Glomerular endothelial cell (primary cell): ENCODE data around the gene CPEB3. TPM values are rescaled to one million over a fixed set of nuclear protein-coding genes. Genes with fewer than 3 reads are reported as not detected.
"Not testable (repeated sequence)": the region's sequence is repeated elsewhere in the genome, so short reads cannot be mapped to it uniquely, and the experiment has no call there.

ENCODE experiments used
- DNase-seq: peaks from one replicate; pipeline ENCODE4 v3.0.0-alpha.2; 2011; ENCODE audit warnings: low read depth, low spot score; ENCODE audit errors: extremely low read depth
- total RNA-seq: library from RNA; depleted of rRNA; stranded (reverse); fragments of >200 nt; gene quantifications from 2 replicates; pipeline ENCODE4 v1.2.3, GENCODE V29; 2015

Gene CPEB3
- total RNA-seq, 1 donor from 2014 or later, result 1.6 TPM

DNA sequence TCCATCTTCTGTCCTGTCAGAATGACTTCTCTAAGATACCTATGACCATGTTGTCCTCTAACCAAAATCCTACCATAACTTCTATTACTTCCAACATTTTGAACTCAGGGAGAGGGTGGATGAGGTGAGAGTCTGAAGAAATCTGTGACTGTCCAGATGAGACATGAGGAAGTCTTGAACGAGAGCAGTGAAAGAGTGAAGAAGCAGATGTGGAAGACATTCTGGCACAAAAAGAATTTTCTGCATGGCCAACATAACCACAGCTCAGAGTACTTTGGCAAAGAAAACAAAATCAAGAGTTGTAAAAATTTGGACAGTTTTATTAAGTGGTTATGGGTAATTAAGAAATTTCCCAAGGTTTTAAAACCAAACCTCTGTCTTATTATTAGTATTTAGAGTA, 141.6 kb downstream of the CPEB3 start:
- DNase-seq, result no peak

DNA sequence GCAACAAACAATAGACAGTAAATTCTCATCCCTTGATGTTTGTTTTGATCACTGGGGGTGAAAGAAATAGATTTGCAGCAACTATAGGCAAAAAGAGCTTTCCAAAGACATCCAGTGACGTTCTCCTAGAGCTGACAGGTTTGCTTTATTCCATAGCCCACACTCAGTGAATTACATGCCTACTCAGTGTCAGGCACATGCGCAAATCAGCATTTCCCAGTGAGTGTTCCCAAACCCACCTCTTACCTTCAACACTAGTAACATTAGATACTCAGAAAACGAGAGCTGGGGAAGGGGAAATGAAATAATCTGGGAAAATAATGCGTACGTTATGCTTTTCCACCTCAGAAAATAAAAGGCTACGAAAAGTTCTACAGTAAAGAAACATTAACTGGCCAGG, 144.1 kb downstream of the CPEB3 start:
- no peak for DNase-seq

DNA sequence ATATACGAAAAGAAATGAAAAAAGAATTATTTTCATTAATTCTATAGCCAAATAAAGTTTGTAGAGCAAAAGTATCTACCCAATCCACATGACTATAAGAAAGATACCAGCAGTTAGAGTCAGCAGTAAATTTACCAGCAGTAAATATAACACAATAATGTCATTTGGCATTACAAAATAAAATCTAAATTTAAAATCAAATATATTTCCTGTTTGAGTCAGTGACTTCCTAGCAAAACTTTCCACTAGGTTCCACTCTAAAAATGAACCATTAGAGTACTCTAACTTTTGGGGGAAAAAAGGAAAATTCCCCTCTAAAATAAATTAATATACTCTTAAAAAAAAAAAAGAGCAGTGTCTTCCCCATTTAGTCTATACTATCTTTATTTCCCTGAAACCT, 144.8 kb downstream of the CPEB3 start:
- DNase-seq, result no peak

DNA sequence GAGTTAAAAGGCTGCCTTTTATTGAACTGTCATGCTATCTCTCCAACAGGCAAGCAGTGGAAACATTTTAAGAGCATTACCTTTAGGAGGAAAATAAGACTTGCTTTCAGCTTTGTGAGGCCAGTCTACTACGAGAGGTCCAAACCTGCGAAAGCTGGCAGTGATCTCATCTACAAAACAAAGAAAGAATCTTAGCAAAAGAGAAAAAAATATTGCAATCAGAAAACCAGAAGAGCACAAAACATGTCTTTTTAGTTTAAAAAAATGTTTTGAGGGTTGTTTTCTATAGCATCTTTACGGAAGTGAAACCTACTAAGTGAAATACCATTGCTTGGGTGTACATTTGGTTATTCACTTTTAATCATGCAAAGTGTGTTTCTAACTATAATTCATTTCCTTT, 147.9 kb downstream of the CPEB3 start:
- DNase-seq, result no peak

DNA sequence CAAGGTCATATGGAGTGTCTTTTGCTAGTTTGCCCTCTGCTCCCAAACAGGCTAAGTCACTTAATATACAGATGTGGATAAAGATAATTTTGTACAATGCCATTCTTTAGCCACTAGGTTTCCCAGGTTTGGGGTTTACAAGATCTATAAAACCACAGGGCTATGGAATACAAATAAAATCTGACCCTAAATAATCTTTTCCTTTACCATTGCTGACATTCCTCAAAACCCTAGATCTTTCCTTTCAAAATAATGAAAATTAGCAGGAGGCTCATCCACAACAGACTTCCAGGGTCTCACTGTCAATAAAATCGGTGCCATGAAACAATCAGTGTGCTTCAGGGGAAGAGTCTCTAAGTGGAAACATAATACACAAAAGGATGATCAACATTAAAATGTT, 148.4 kb downstream of the CPEB3 start:
- no peak for DNase-seq

DNA sequence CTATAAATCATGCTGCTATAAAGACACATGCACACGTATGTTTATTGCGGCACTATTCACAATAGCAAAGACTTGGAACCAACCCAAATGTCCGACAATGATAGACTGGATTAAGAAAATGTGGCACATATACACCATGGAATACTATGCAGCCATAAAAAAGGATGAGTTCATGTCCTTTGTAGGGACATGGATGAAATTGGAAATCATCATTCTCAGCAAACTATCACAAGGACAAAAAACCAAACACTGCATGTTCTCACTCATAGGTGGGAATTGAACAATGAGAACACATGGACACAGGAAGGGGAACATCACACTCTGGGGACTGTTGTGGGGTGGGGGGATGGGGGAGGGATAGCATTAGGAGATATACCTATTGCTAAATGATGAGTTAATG, 149.7 kb downstream of the CPEB3 start:
- not testable (repeated sequence) for DNase-seq

DNA sequence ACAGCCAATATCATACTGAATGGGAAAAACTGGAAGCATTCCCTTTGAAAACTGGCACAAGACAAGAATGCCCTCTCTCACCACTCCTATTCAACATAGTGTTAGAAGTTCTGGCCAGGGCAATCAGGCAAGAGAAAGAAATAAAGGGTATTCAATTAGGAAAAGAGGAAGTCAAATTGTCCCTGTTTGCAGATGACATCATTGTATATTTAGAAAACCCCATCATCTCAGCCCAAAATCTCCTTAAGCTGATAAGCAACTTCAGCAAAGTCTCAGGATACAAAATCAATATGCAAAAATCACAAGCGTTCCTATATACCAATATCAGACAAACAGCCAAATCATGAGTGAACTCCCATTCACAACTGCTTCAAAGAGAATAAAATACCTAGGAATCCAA, 156.8 kb downstream of the CPEB3 start:
- DNase-seq, result not testable (repeated sequence)

DNA sequence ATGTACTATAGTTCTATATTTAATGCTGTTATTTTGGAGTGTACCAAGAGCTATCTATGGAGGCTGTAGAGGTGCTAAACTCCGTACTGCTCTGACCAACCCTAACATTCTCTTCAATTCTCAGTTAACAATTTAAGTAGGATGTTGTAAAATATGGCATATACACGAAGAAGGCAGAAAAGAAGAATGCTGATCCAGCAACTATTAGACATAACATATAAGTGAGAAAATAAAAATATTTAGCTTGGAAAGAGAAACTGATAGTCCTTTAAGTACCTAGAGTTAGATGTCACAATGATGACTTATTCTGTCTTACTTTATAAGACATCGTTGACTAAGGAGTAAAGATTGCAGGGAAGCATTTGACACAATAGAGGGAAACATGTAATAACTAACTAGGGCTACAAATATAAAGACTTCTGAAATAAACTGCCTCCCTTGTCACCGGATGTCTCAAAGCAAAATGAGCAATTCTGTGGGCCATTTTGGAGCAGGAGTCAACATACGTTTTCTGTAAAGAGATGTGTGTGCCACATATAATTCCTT, 159.5 kb downstream of the CPEB3 start:
- DNase-seq, result no peak

DNA sequence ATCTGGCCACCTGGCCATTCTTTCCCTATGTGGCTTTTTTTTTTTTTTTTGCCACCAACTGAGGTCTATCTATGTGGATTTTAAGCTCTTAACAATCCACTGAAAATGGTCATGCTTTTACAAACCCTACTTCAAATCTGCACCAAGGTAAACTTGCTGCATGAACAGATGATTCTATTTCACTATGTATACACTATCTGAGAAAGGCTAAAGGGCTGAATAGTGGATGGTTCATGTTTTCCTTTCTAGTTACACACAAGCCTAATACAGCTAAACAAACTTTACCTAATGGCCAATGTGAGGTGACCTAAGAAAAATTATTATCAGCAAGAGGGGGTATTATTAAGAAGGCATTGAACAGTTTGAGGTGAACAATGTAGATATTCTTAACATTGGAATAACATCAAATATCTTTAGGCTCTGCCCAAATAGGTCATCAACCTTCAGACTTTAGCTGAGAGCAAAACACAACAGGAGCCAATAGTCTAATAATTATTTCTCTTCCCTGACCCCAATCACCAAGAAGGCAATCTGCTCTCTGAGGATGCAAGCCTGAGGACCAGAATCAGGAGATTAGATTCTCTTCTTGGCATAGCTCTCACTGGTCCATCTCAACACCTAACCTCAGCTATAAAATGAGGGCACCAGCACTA, 160.1 kb downstream of the CPEB3 start:
- DNase-seq, result no peak

DNA sequence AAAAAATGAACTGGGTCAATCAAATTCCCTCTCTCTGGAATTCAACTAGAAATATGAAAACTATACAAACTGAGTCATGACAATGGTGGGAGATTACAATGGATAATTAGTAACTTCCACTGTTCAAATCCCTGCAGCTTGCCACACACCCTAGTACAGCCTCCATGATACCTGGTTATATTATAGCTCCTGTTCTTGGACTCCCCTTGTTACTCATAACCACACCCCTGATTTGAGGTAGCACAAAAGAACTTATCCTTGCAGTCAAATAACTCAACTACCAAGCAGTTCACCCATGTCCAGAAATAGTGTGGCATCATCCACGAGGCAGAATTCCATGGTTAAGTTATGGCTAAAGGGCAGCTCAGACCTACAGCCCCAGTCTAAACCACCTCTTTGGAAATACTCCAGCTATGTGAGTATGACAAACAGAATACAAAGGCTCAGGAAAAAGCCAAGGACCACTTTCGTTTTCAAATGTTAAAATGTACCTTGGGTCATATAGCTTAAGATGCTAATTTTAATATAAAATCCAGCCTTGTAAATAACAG, 164.7 kb downstream of the CPEB3 start:
- DNase-seq, result no peak

DNA sequence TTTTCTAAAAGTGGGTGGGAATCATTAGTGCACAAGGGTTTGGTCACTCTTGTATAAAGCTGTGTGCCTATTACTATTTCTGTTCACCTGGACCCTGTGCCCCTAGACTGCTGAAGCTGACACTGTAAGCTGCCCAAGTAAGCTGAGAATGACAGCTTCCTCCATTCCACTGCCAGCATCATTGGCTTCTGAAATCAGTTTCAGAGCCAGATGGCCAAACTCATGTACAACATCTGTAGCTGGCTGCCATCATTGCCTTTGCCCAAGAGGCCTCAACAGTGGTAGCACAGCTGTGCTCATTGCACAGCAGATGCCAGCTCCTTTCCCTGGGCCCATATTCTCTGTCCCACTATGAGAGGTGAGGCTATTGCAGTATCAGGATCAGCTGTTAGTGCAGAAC, 165.7 kb downstream of the CPEB3 start:
- DNase-seq, result no peak

DNA sequence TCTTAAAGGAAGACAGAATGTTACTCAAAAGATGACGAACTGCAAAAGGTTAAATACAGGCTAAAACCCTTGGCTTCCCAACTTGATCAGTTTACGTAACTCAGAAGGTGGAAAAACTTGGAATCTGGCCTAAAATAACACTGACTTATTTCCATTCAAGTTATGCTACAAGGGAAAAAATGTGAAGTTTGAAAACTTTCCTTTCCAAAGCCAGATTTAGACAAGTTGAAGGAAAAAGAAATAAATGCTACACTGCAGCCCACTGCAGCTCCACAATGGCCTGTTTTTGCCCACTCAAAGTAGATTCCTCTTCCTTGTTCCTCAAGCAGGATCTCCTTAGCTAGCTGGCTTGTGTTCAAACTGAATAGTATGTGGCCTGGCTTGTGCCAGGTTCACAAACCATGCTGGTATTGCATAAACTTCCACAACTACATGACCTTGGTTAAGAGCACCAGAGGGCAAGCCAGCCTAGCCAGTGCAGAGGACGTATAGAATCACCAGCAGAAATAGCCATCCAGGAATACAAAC, 166.2 kb downstream of the CPEB3 start:
- DNase-seq, result peak; percentile 96

DNA sequence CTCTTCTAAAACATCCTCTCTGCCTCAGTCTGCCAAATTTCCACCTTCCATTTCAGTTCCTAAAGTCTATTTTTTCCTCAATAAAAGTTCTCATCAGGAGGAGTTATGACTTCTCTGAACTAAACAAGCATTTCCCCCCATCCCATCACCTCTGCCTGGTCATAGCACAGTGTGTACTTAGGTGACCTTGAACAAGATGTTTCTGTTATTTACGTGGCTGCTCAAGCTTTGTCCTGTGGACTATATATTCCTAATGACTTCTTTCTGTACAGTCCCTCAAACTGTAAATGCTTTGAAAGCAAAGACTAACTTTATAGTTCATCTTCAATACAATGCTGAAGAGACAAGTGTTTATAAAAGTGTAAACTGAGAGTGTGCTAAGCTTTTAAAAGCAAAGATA, 166.9 kb downstream of the CPEB3 start:
- no peak for DNase-seq

DNA sequence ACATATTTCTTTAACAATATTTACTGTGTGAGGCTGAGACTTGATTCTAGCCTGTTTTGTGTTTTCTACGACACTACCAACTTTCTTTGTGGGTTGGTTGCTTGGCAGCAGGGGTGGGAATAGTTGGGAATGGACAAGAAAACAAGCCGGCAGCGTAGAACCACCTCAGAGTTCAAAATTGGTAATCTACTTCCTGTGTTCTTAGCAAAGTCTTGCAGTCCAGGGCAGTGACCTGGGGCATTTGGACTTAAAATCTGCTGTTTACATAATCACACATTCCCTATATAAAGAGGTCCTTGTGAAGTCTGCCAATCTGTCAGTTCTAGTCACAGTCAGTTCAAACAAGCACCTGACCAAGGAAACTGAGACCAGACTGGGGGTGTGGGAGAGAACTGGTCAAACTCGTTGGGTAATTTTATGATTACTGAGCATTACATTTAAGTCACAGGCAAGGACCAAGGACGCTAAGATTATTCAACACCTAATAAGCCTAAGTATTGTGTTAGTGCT, 167.9 kb downstream of the CPEB3 start:
- DNase-seq, result no peak

DNA sequence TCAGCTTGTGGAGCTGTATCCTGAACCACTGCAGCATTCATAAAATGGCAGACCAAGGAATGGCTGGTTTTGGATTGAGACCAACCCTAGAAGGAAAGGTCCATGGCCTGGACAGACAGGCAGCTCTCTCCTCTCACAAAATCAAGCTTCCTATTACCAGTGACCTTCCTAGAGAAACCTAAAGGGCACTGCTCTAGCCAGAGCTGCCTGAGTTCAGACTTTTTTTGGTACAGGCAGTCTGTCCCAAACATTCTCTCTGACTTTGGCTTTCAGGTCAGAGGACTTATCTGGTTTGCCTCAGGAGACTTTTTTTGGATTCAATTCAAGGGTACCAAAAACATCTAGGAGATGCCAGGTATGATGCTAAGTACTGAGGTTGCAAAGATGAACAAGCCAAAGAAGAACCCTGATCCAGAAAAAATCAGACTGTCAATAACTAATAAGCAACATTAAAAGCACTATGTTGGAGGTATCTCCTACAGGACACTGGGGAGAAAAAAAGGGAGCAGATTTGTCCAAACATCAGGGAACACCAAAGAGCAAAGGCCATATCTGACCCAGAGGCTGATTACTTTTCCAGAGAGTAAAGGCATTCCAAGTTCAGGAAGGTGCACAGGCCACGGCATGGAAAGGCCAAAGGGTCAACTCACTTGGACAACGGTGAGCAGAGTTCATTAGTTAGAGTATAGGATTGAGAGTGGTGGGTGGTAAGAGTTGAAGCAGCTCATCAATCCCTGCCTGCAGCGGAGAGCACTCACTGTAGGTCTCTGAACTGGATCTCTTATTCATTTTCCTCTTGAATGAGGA, 169.0 kb downstream of the CPEB3 start:
- DNase-seq, result no peak

DNA sequence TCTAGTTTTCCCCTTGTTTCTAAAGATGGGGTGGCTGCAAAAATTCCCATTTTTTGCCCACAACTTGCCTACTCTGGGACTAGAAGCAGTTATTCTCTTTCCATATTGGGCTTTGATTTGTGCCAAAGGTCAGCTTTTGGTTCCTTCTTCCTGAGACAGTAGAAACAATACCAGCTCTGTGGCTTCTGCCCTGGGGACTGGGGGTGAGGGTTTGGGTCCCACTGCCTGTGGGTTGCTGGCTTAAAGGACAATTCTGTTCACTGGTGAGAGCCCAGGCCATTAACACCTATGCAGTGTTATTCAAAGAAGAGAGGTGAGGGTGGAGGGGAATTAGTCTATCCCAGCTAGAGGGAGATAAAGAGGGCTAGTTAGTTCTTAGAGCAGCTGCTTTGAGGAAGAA, 171.5 kb downstream of the CPEB3 start:
- no peak for DNase-seq

DNA sequence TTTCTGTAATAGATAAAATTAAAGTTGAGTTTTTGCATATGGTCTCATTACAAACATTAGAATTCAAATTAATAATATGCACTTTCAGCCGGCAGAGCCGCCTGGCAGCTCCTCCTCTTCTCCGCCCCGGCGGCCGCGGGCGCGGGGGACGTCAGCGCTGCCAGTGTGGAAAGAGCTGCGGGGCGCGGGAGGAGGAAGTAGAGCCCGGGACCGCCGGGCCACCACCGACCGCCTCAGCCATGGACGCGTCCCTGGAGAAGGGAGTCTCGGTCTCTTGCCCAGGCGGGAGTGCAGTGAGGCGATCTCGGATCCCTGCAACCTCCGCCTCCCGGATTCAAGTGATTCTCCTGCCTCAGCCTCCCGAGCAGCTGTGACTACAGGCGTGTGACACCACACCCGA, 176.0 kb downstream of the CPEB3 start:
- not testable (repeated sequence) for DNase-seq

DNA sequence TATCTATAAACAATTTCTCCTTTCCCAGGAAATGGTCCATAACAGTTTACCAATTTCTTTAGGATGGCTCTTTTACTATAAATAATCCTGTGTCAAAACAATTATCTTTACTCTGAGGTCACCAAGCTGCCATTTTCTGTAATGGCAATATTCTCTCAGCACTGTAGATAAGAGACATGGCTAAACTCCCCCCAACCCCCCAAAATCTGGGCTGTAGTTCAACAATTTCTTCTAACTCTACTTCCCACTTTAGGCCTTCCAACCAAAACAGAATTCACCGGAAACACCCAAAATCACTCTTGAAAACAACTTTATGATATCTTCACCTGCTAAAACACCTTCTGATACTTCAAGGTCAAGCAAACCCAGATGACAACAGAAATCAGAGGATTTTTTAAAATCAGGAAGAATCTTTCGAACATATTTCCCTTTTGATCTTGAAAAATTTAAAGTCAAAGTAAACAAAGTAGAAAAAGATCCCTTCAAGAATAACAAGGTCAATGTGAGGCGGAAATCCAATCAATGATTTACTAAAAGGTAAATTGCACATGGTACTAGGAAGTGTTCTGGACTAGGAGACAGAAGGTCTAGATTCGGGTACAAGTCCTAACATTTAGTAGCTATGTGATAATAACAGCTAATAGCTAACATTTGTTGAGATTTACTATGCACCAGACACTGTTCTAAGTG, 176.8 kb downstream of the CPEB3 start:
- DNase-seq, result no peak

DNA sequence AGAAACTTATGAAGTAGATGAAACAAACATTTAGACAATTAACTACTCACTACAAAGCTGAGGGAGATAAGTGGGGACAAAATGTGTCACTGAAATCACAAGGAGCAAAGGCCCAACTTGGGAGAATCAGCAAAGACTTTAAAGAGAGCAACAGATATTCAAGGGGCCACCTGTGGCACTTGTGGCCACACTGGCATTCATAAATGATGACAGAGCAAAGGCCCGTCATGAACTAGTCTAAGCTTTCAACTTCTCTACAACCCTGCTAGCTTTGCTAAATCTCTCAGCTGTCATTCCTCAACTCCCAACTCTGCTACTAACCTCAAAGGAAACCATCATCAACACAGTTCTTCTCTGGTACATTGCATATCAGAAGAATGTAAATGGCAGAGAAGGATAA, 178.4 kb downstream of the CPEB3 start:
- no peak for DNase-seq

DNA sequence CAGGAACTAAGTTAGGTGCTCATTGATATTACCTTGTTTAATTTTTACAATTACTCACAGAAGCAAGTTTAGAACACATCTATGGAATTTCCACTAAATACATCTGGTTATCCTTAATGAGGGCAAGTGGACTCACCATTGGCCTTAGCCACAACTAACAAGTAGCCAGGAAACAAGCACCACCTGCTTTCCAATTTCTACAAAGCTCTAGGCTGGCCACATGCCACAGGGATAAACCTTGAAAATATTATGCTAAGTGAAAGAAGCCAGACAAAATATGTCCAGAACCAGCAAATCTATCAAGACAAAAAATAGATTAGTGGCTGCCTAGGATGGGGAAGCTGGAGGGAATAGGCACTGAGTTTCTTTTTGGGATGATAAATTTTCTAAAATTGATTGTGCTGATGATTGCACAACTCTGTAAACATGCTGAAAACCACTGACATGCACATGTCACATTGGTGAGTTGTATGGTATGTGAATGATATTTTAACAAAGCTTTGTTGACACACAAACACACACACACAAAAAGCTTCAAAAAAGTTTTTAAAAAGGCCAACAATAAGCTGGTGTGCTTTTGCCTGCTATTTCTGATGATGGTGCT, 179.4 kb downstream of the CPEB3 start:
- no peak for DNase-seq
